Iris pigment epithelial cell (primary cell): ENCODE measurements around the gene FMOD.

Source experiments
- DNase-seq: peaks from one replicate; pipeline ENCODE4 v3.0.0-alpha.2; 2011; ENCODE audit warnings: low read depth

Gene FMOD

GRCh38 chr1:203361945-203362719, 11.2 kb upstream of the FMOD start:
- DNase-seq, result peak; percentile 56

DNA sequence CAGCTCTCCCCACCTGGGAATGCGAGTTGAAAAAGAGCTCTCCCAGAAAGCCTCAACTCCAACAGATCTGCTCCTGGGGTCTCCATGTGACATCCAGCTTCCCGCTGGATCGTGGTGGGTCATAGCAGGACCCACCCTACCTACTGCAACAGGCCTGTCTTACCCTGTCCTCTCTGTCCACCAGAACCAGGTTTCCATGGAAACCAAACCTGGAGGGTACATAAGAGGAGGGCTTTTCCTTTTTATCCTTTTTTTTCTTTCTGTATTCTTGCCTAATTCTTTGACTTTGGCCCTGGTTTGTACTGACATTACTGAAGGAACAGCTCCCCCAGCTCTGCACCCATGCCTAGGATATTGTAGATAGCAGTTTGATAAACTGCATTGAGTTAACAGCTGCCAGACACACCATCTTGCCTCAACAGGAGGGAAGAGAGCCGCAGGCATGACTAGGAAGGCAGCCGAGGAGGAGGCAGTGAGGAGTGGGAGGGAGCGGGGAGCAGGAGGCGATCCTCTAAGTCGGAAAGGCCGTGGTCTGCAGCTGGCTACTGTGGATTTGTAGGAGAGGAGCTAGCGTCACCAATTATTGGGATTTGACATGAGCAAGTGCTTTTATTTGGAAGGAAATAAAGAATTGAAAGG, 9.7 kb upstream of the FMOD start:
- no peak for DNase-seq

GRCh38 chr1:203359010-203359571, 8.2 kb upstream of the FMOD start:
- DNase-seq, result peak; percentile 13

GRCh38 chr1:203354246-203354645, 3.3 kb upstream of the FMOD start:
- DNase-seq, result peak; percentile 69

DNA sequence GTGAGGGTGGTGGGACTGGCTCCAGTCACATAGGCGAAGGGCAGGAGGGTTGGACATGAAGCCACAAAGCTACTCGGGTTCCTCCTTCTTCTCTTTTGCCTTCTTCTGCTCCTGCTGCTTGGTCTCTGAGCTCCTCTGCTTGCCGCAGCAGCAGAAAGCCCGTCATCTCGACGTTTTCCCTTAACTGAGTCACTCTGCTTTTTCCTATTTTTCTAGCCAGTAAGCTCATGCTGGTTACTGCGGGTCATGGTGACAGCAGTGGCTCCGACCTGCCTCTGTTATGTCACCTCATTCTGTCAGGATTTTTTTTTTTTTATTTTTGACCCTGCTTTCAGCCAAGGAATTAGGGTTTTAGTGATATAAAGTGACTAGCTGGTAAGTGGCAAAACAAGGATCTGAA, 2.6 kb upstream of the FMOD start:
- DNase-seq, result no peak

DNA sequence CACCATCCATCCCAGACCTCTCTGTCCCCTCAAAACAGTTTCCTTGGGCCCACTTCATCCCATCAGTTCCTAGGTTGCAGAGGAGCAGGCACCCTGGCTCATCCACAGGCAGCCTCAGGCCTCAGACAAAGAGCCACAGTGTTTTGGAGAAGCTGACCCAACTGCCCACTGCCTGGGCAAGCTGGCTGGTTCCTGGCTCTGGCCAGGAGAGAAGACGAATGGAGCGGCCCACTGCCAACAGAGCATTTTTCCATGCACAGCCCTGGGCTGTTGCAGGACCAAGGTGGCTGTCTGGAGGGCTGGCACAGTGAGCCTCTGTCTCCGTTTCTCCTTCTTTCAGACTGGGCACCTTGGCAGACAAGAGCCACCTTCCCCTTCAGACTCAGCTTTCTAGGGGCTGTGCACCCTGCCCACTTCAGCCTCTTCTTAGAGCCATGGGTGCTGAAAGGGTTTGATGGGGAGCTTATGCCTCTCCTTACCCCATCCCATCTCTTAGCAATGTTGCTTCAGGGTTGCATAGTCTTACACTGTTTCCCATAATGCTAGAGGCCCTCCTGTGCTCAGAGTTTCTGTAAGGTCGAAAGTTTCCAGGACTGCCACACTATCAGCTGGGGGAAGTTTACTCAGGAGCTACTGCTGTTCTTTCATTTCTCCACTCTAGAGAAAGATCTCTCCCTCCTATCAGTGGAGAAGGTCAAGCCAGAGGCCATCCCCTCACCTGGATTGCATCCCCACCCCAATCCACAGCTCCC, 973 bp downstream of the FMOD start:
- DNase-seq, result no peak

DNA sequence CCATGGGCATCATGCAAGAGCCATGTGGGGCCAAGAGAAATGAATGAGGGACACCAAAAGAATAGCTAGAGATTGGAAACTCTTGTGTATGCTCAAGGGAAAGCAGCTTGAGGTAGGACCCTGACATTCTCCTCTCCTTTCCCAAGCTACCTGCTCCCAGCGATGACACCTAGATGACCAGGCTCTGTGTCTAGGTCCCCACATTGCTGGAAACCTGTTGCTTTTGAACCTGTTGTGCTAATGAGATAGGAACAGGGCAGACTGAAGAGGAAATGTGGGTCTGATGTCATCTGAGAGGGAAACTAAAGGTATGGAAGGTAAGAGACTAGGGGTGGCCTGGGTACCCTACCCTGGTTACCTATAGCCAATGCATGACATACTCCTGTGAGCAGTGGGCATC, 1.8 kb downstream of the FMOD start:
- DNase-seq, result no peak

- DNase-seq, result no peak
Measured at GRCh38 chr1:203346769-203347102, 4.2 kb downstream of the FMOD start.

DNA sequence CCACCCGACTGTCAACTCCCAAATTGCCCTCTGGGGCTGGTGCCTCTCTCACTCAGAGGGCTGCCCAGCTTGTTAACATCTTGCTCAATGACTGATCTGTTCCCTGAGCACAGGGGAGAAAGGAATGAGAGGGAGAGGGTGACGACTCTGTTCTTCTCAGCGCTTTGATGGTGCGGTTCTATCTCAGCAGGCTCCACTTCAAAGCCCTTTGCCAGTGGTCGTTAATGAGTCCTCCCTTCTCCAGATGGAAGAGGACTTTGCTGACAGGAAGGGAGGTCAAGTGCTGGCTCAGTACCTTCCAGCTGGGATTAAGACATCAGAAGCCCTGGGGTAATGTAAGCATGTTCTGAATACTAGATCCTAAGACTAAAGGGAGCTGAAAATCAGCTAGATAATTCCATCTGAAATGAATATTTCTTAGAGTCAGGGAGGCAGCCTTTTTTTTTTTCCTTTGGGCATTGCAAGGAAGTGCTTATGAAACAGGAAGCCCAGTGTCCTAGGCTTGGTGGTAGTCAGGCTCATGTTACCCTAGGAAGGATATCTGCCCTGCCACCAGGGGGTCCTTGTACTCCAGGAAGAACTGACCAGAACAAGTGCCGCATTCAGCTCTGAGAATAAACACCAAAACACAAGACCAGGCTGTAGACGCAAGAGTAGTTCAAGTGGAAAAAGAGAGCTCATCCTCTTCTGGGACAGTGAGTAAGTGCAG, 4.7 kb downstream of the FMOD start:
- no peak for DNase-seq

DNA sequence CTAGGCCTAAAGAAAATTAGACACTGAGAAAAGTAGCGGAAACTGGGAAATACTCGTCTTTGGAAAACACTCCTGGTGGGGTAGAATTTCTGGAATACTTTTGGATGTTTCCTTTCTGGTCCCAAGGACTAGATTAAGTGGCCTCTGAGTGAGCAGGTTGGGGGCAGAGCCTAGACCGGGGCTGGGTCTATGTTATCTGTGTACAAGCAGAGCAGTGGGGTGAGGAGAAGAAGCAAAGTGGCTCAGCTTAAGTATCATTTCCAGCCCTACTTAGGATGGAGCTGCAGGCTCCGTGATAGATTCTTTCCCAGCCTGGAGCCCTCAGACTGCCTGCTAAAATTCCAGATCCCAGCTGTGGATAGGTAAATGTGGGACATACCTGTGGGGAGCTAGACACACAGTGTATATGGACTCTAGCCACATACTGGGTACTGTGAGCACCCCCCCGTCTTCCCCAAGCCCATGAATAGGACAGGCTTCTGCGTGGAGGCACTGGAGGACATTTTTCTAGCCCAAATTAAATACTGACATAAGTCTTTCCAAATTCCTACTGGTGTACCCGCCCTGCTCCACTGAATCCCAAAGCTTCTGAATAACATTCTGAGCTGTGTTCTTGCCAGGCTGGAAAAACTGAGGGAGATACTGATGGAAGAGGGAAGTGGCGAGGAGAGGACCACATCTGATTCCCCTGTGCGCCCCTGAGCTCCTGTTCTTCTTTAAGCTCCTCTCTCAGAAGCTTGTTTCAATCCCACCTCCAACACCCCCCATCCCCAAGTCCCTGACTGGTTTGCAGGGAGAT, 6.8 kb downstream of the FMOD start:
- DNase-seq, result no peak

- peak; percentile 33 for DNase-seq
Measured at GRCh38 chr1:203342192-203342940, 8.6 kb downstream of the FMOD start.

DNA sequence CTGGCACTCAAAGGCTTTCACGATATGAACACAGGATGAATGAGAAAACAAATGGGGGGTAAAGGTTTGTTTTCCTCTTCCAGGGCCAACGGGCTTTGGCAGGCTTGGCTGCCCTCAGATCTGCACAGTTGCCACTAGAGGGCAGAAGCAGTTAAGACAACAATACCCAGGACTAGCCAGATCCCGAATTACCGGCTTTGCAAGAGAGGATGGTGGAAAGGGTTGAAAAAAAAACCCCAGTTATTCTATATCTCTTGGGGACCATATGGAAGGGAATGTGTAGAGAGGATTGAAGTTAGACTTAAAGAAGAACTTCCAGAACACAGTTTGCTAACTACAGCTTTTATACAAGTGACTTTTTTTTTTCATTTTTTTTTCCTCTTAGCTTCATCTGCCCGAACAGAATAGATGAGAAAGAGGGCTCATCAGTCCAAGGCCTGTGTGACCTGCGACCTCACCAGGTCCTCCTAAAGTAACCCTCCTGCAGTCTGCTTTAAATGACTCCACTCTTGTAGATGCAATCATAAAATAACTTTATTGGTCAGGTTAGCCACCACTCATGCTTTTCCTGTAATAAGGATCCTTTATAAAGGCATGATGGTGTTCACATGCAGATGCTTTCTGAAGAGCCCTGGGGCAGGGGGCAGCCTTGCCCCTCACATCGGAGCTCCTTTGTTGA, 10.7 kb downstream of the FMOD start:
- DNase-seq, result peak; percentile 80

DNA sequence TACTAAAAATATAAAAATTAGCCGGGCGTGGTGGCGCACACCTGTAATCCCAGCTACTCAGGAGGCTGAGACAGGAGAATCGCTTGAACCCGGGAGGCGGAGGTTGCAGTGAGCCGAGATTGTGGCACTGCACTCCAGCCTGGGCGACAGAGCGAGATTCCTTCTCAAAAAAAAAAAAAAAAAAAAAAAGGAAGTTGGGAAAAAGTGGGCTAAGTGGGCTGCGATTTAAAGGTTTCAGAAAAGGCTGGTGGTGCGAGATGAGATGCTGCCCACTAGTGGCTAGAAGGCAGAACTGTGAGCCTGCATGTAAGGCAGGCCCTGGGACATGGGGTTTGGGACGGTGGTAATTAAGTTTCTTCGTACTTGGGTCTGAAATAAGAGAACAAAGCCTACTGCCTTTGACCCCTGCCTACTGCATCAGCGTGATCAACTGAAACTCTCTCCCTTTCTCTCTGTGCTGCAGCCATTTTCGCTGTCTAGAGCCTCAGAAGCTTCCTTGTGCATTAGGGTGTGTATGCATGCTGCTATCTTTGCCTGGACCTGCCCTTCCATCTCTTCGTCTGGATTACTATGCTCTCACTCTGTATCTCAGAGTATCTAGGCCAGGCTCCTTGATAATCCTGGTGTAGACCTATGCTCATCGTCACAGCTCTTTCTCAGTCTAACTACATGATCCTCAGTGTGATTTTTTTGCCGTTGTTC, 12.4 kb downstream of the FMOD start:
- DNase-seq, result peak; percentile 57

DNA sequence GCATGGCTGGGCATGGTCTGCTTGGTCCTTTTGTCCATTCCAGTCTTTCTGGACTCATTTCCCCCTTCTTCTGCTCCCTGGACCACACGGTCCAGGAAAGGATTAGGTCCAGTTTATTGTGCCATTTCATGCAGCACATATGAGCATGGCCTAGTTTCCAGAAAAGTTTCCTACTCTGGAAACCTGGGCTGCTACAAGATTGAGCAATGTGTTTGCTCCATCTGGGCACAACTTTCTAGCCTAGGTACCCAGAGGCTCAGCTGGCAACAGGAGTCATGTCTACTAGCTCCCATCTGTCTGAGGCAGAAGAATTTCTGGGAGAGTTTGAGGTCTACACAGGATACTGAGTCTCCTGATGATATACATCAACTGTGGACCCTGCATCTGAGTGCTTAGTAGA, 14.8 kb downstream of the FMOD start:
- no peak for DNase-seq

- no peak for DNase-seq
Measured at GRCh38 chr1:203335503-203335902, 15.4 kb downstream of the FMOD start.

DNA sequence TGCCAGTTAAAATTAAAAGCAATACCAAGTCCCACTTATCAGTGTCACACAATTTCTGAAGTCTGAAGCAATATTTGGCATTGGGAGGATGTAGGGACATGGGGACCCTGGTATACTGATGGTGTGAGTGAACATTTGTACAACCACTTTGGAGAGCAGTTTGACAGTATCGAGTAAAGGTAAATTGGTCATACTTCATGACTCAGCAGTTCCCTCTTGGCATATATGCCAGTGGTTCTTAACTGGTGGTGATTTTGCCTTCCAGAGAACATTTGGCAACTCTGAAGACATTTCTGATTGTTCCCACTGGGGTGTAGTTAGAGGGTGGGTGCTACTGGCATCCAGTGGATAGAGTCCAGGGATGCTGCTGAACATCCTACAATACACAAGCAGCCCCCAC, 19.7 kb downstream of the FMOD start:
- no peak for DNase-seq

DNA sequence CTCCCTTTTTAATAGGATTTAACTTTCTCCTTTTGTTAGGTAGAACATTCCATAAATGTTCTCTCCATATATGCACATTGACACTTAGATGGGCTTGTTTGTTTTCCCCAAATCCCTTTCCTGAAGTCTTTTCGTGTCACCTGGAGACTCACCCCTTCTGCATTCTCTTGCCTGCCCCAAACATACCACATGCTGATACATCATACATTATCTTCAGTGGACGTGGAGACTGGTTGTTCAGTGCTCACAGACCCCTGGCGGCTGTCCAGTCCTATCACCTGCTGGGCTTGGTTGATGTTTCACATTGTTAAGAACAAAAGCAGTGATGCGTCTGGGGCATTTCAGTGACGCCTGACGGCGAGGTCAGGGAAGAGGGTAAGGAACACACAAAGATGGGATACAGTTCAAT, 22.2 kb downstream of the FMOD start:
- no peak for DNase-seq

DNA sequence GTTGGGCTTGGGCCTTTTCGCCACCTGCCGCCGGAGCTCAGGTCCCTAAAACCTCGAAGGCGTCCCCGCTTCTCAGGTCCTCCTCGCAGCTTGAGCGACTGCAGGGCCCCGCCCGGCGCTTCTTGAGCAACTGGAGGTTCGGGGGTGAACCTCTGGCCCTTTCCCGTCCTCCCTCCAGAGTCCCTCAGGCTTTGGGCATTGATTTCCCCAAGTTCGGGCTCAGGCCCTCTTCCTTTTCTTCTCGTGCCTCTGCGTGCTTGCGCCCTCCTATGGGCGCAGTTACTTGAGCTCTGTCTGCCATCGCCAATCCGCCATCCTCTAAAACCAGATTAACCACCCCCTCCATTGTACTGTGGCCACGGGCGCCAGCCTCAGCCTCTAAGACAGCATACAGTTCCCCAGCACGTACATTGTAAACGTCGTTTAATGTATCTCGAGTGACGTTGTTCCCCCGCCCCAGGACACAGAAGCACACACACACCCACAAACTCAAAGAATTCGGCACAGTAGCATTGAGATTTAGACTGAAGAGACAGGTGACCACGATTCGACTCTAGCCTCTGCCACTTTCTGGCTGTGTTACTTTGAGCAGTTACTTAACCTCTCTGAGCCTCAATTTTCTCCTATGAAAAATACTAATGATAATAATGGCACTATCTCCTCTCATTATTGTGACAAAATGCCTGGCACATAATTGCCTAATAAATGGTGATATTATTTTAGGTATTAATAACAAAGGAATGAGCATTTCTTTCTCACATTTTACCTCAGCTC, 23.1 kb downstream of the FMOD start:
- DNase-seq, result peak; percentile 49
